Peyer's patch (tissue), 4 donors: ENCODE results near the gene AARS2. TPM values are rescaled to one million over a fixed set of nuclear protein-coding genes. Genes with fewer than 3 reads are reported as not detected.
A peak's percentile ranks its signal among the peaks of the same experiment; 100 is the strongest.

Experiments
- DNase-seq, 3 donors: peaks; one replicate each; pipeline ENCODE4 v3.0.0-alpha.2; 2017 to 2019
- H3K27ac ChIP-seq, 4 donors: fragments of 200-600 bp; sonication (generic); one replicate each; pipeline ENCODE4 v1.5.1; 2016 to 2019
- H3K27me3 ChIP-seq, 2 donors: fragments of 200-600 bp; sonication (generic); one replicate each; pipeline ENCODE4 v1.5.1; 2019
- H3K36me3 ChIP-seq, 3 donors: fragments of 200-600 bp; sonication (generic); one replicate each; pipeline ENCODE4 v1.5.1; 2016 to 2019
- H3K4me1 ChIP-seq, 4 donors: fragments of 200-600 bp; sonication (generic); one replicate each; pipeline ENCODE4 v1.5.1; 2016 to 2019
- H3K4me3 ChIP-seq, 4 donors: fragments of 200-600 bp; sonication (generic); 1 replicate in 3 of 4; 2 replicates in 1 of 4; pipeline ENCODE4 v1.5.1; 2016 to 2019; ENCODE audit warnings: mild to moderate bottlenecking in 1 of 4
- H3K9me3 ChIP-seq, 4 donors: fragments of 200-600 bp; sonication (generic); one replicate each; pipeline ENCODE4 v1.5.1; 2016 to 2019; ENCODE audit warnings: mild to moderate bottlenecking in 1 of 4
- CTCF ChIP-seq, 6 experiments: fragments of 450-650 bp in 4 of 6; fragments of 200-600 bp in 2 of 6; sonication (generic) in 1 of 6; IDR thresholded peaks; one replicate each; pipeline ENCODE4 v1.5.1; 2017 to 2019; ENCODE audit warnings: antibody characterized with exemption in 6 of 6, mild to moderate bottlenecking in 3 of 6, moderate library complexity in 1 of 6
- POLR2A ChIP-seq, 2 donors: fragments of 450-650 bp; IDR thresholded peaks; one replicate each; pipeline ENCODE4 v1.5.1; 2017; ENCODE audit warnings: antibody characterized with exemption in 2 of 2, mild to moderate bottlenecking in 2 of 2, moderate library complexity in 2 of 2
- total RNA-seq, 4 donors: library from RNA; depleted of rRNA; stranded (reverse); fragments of >200 nt; gene quantifications; one replicate each; pipeline ENCODE4 v1.1.0, GENCODE V29; 2016

AARS2 gene
- total RNA-seq, 4 donors from 2014 or later, result 31.5 to 54.7 (median 37.6) TPM

DNA sequence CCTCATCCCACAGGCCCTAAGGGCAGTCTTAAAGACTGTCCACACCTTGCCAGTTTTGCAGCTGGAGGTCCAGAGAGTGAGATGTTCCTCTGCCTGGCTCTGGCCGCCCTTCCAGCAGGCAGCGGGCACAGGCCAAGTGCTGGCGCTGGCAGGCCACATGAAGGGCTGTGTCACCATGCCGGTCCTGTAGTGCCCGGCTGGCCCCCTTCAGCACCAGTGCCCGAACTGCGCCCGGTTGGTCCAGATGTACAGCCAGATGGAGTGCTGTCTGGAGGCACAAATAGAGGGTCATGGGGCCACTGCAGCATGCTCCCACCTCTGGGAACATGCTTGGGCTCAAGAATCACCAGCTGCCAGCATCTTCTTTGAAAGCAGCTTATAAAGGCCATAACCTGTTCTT, 51.6 kb downstream of the AARS2 start:
- H3K36me3 ChIP-seq, result peaks cover 0 to 20% (median 0%) of the 10 kb centered on the region in 3 donors
- H3K4me1 ChIP-seq, result peaks cover 10 to 40% (median 18%) of the 10 kb centered on the region in 4 donors
- no peak for TF ChIP-seq CTCF (IDR thresholded peaks at IDR 0.05)
- no peak for TF ChIP-seq POLR2A (IDR thresholded peaks at IDR 0.05)
- peak overlapping the region in 1 of 4 donors; percentile 99 for H3K27ac ChIP-seq
- no peaks in the 10 kb centered on the region for H3K9me3 ChIP-seq
- H3K4me3 ChIP-seq, result no peak overlapping the region
- DNase-seq, result no peak
- H3K27me3 ChIP-seq, result no peaks in the 10 kb centered on the region

DNA sequence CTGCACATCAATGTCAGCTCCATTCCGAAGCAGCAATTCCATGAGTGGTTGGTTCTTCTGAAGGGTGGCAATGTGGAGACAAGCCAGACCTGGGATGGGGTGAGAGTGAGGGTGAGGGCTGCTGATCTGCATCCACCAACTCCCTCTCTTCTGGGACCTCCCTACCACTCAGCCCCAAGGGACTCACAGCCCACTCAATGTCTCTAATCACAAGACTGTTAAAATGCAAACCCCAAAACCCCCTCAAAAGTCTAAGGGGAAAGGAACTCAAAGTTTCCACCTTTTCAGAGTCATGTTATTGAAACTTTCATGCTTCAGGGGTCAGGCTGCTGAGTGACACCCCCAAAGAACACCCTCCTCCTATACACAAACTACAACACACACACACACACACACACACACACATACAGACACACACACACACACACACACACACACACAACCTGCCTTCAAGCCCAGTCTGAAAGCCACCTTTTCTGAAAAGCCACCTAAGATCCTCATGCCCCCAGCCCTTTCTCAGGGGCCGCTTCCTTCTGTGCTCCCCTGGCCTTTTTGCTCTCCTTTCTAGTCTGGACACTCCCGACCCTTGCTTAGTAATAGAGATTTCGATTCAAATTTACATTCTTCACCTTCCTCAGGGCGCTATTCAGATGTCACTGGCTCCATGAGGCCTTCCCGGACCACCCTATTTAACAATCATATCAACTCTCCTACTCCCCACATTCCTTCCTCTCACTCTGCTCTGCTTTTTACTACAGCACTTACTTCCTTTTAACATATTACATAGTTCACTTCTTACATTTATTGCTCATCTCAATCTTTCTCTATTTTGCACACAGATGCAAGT, 52.5 kb downstream of the AARS2 start:
- H3K27ac ChIP-seq, result peak overlapping the region in 1 of 4 donors; percentile 99
- no peaks in the 10 kb centered on the region for H3K27me3 ChIP-seq

DNA sequence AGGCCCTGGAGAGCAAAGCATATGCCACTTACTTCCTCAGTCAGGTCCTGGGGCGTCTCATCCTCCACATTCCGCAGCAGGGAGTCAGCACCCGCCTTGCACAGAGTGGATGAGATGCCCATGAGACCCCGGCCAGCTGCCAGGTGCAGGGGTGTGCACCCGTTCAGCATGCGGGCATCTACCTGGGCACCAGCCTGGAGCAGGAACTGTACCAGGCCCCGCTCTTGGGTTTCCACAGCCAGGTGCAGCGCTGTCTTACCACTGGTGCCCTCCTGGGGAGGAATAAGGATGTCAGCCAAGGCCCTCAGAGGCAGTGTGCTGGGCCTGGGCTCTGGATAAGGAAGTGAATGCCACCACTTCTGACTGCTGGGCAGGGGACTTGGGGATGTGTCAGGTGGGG, 53.1 kb downstream of the AARS2 start:
- peaks cover 13 to 46% (median 21%) of the 10 kb centered on the region in 4 donors for H3K4me1 ChIP-seq
- DNase-seq, result no peak
- peaks cover 0 to 24% (median 0%) of the 10 kb centered on the region in 3 donors for H3K36me3 ChIP-seq
- H3K27ac ChIP-seq, result peak overlapping the region in 1 of 4 donors; percentile 99
- no peak overlapping the region for H3K4me3 ChIP-seq
- no peaks in the 10 kb centered on the region for H3K9me3 ChIP-seq
- TF ChIP-seq POLR2A (IDR thresholded peaks at IDR 0.05) (no peak), CTCF (IDR thresholded peaks at IDR 0.05) (no peak)
- no peaks in the 10 kb centered on the region for H3K27me3 ChIP-seq

More for the DNA sequence above, 52.5 kb downstream of the AARS2 start:
- TF ChIP-seq CTCF (IDR thresholded peaks at IDR 0.05) (no peak), POLR2A (IDR thresholded peaks at IDR 0.05) (no peak)
- Histone ChIP-seq H3K4me3 (no peak overlapping the region), H3K4me1 (peaks cover 13 to 46% (median 21%) of the 10 kb centered on the region in 4 donors), H3K9me3 (no peaks in the 10 kb centered on the region), H3K36me3 (peaks cover 0 to 20% (median 0%) of the 10 kb centered on the region in 3 donors)
- DNase-seq, result peak in 1 of 3 donors; percentile 28

- Histone ChIP-seq H3K4me1 (peaks cover 13 to 42% (median 20%) of the 10 kb centered on the region in 4 donors), H3K4me3 (no peak overlapping the region), H3K9me3 (no peaks in the 10 kb centered on the region), H3K36me3 (peaks cover 0 to 35% (median 0%) of the 10 kb centered on the region in 3 donors), H3K27ac (peak overlapping the region in 1 of 4 donors; percentile 99), H3K27me3 (no peaks in the 10 kb centered on the region)
- peak in 1 of 3 donors; percentile 23 for DNase-seq
- no peak for TF ChIP-seq POLR2A (IDR thresholded peaks at IDR 0.05)
- no peak for TF ChIP-seq CTCF (IDR thresholded peaks at IDR 0.05)
These were observed 54.2 kb downstream of the AARS2 start for GRCh38 chr6:44258921-44259320.

DNA sequence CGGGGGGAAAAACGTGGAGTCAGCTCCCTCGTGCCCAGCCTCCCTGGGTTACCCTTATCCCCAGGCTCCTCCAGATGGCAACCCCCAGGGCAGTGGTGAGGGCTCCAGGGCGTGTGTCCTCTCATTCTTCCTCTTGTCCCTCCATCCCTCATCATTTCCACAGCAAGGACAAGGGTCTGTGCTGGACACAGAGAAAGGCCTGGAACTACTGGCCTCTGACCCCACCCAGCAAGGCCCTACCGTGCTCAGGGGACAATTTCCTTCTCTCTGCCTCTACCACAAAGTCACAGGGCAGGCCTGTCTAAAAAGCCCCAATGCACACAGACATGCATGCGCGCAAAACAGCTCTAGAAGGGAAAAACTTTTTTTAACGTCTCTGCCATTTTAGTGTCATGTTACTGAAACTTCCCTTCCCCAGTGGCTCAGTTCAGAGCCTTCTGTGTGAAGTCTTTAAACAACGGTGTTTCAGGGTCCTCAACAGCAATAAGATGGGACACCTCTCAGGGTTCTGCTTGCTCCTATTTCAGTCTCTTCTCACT, 54.8 kb downstream of the AARS2 start:
- H3K4me1 ChIP-seq, result peaks cover 8 to 38% (median 18%) of the 10 kb centered on the region in 4 donors
- peaks cover 0 to 40% (median 0%) of the 10 kb centered on the region in 3 donors for H3K36me3 ChIP-seq
- no peaks in the 10 kb centered on the region for H3K27me3 ChIP-seq
- H3K9me3 ChIP-seq, result no peaks in the 10 kb centered on the region
- TF ChIP-seq POLR2A (IDR thresholded peaks at IDR 0.05) (no peak), CTCF (IDR thresholded peaks at IDR 0.05) (no peak)
- H3K27ac ChIP-seq, result peak overlapping the region in 3 of 4 donors; percentile 90 to 99 (median 91)
- peak in 1 of 3 donors; percentile 40 for DNase-seq
- H3K4me3 ChIP-seq, result no peak overlapping the region
